ENCODE results near the gene EFCAB14.

- TF ChIP-seq POLR2AphosphoS5 (IDR thresholded peaks at IDR 0.05) (no peak), CTCF (IDR thresholded peaks at IDR 0.05) (no peak), POLR2A (IDR thresholded peaks at IDR 0.05) (no peak)
Observed at GRCh38 chr1:46638921-46639320, 80.0 kb downstream of the EFCAB14 start.
